H7 (cell line): ENCODE data around the gene SMPD4. TPM values are rescaled to one million over a fixed set of nuclear protein-coding genes. Genes with fewer than 3 reads are reported as not detected.
"Not testable (repeated sequence)": the region's sequence is repeated elsewhere in the genome, so short reads cannot be mapped to it uniquely, and the experiment has no call there.

ENCODE experiments used
- DNase-seq: peaks from one replicate; pipeline ENCODE4 v3.0.0; 2012
- H3K27me3 ChIP-seq: 2 replicates; pipeline ENCODE4 v1.6.0; 2011; ENCODE audit warnings: mild to moderate bottlenecking, low read length; ENCODE audit not compliant: control insufficient read depth, insufficient read depth
- H3K36me3 ChIP-seq: replicated peaks from 2 replicates; pipeline ENCODE4 v1.5.1; 2011; ENCODE audit warnings: low read length; ENCODE audit not compliant: control insufficient read depth, insufficient read depth
- H3K4me3 ChIP-seq: 2 replicates; pipeline ENCODE4 v1.5.1; 2011; ENCODE audit warnings: low read depth, mild to moderate bottlenecking, control low read depth, low read length, moderate library complexity; ENCODE audit not compliant: insufficient read depth
- total RNA-seq: library from RNA; depleted of rRNA; stranded (reverse); fragments of >200 nt; shearing (Covaris generic); gene quantifications from 2 replicates; pipeline ENCODE4 v1.2.3, GENCODE V29; 2014; rRNA removed

Gene SMPD4
- total RNA-seq, 1 experiment from 2014 or later: 68.8 TPM

DNA sequence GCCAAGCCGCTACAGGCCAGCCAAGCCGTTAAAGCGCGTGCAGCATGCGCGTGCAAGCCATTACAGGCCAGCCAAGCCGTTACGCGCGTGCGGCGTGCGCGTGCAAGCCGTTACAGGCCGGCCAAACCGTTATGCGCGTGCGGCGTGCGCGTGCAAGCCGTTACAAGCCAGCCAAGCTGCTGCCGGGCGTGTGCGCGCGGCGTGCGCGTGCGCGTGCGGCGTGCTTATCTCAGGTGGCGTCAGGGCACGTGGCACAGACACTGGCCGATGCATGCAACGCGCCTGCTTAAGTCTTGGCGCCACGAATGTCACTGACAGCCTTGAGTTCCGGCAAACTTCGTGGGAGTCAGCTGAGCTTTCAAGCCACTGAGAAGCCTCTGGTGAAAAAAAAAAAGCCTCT is 60.5 kb downstream of the SMPD4 start:
- not testable (repeated sequence) for H3K4me3 ChIP-seq, H3K27me3 ChIP-seq, H3K36me3 ChIP-seq, DNase-seq

DNA sequence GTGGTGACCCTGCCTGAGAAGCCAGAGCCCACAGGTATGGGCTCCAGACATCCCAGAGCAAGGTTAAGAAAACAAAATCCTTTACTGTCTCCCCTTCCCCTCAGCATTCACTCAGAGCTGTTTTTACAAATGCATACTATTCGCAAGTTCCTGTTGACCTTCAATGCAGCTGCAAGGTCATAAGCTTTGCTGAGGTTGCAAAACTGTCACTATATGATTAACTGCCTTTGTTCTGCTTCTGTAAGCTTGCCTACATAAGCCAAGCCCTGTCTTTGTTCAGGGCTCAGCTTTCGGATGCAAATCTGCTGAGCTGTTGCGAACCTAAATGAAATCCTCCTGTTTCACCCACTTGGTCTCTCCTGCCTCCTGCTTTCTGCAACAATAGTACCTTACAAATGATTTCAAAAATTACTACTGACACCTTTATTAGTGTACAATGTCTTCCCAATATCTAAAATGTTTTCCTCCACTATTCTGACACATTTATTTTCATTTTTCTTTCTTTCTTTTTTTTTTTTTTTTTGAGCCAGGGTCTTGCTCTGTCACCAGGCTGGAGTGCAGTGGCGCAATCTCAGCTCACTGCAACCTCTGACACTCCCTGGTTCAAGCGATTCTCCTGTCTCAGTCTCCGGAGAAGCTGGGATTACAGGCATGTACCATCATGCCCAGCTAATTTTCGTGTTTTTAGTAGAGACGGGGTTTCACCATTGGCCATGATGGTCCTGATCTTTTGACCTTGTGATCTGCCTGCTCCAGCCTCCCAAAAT is 78.6 kb downstream of the SMPD4 start:
- H3K4me3 ChIP-seq, H3K36me3 ChIP-seq, DNase-seq, H3K27me3 ChIP-seq: not testable (repeated sequence)

Other genes with a start within 250 kb of the SMPD4 start
- gene RAB6C, start 201.9 kb downstream of the SMPD4 start, total RNA-seq: not detected in 2 replicates
- 0.69 and 1.3 TPM in 2 replicates for gene POTEF, start 52.4 kb downstream of the SMPD4 start, total RNA-seq
- gene CCDC74B, start 36.5 kb downstream of the SMPD4 start, total RNA-seq: 7.3 and 7.4 TPM in 2 replicates
- gene MZT2B, start 660 bp upstream of the SMPD4 start, total RNA-seq: 268 and 277 TPM in 2 replicates
- not detected in 2 replicates for gene TUBA3E, start 16.8 kb upstream of the SMPD4 start, total RNA-seq
- 84.8 and 91.6 TPM in 2 replicates for gene IMP4, start 161.3 kb upstream of the SMPD4 start, total RNA-seq
- gene PTPN18, start 174.5 kb upstream of the SMPD4 start, total RNA-seq: 9.6 and 11.9 TPM in 2 replicates